Trophoblast cell (in vitro differentiated cells and primary cell): ENCODE data around the gene KCNAB2.

Source experiments
- DNase-seq, 2 donors: peaks; one replicate each; pipeline ENCODE4 v3.0.0-alpha.2; 2016
- H2AFZ ChIP-seq: 2 replicates; pipeline ENCODE4 v1.6.1; 2013; ENCODE audit warnings: low read length, moderate library complexity, mild to moderate bottlenecking; ENCODE audit not compliant: insufficient read depth, poor library complexity
- H2AK5ac ChIP-seq: 2 replicates; pipeline ENCODE4 v1.6.1; 2013; ENCODE audit warnings: mild to moderate bottlenecking, low read length
- H2BK120ac ChIP-seq: 2 replicates; pipeline ENCODE4 v1.6.1; 2013; ENCODE audit warnings: low read length, mild to moderate bottlenecking, moderate library complexity; ENCODE audit not compliant: insufficient read depth, poor library complexity
- H2BK12ac ChIP-seq: 2 replicates; pipeline ENCODE4 v1.6.1; 2013; ENCODE audit warnings: mild to moderate bottlenecking, low read length, moderate library complexity
- H2BK5ac ChIP-seq: 2 replicates; pipeline ENCODE4 v1.6.1; 2013; ENCODE audit warnings: low read length, low read depth, moderate library complexity, mild to moderate bottlenecking; ENCODE audit not compliant: poor library complexity
- H3K14ac ChIP-seq: 2 replicates; pipeline ENCODE4 v1.6.1; 2013; ENCODE audit warnings: mild to moderate bottlenecking, low read length
- H3K18ac ChIP-seq: 2 replicates; pipeline ENCODE4 v1.6.1; 2013; ENCODE audit warnings: mild to moderate bottlenecking, low read length
- H3K23ac ChIP-seq: 2 replicates; pipeline ENCODE4 v1.6.1; 2013; ENCODE audit warnings: low read length
- H3K27ac ChIP-seq: 2 replicates; pipeline ENCODE4 v1.5.1; 2013; ENCODE audit warnings: low read depth, mild to moderate bottlenecking, inconsistent platforms, low read length, moderate library complexity
- H3K27me3 ChIP-seq: 2 replicates; pipeline ENCODE4 v1.6.1; 2013; ENCODE audit warnings: inconsistent platforms, mild to moderate bottlenecking, low read length, moderate library complexity; ENCODE audit not compliant: insufficient read depth
- H3K36me3 ChIP-seq, 2 experiments: 1 replicate in 1 of 2; 2 replicates in 1 of 2; pipeline ENCODE4 v1.6.1; 2013; ENCODE audit warnings: low read length in 2 of 2, mild to moderate bottlenecking in 2 of 2, moderate library complexity in 1 of 2; ENCODE audit not compliant: insufficient read depth in 2 of 2, control insufficient read depth in 1 of 2
- H3K4ac ChIP-seq: 2 replicates; pipeline ENCODE4 v1.6.1; 2013; ENCODE audit warnings: low read depth, mild to moderate bottlenecking, low read length, moderate library complexity
- H3K4me1 ChIP-seq, 2 experiments: 1 replicate in 1 of 2; 2 replicates in 1 of 2; pipeline ENCODE4 v1.6.1; 2013; ENCODE audit warnings: low read length in 2 of 2, mild to moderate bottlenecking in 2 of 2, moderate library complexity in 1 of 2; ENCODE audit not compliant: insufficient read depth in 2 of 2, control insufficient read depth in 1 of 2
- H3K4me2 ChIP-seq: 2 replicates; pipeline ENCODE4 v1.6.1; 2013; ENCODE audit warnings: inconsistent platforms, mild to moderate bottlenecking, low read length, moderate library complexity
- H3K4me3 ChIP-seq: 2 replicates; pipeline ENCODE4 v1.5.1; 2013; ENCODE audit warnings: mild to moderate bottlenecking, low read depth, low read length, inconsistent platforms
- H3K79me1 ChIP-seq: one replicate; pipeline ENCODE4 v1.6.1; 2013; ENCODE audit warnings: low read length
- H3K79me2 ChIP-seq: 2 replicates; pipeline ENCODE4 v1.6.1; 2013; ENCODE audit warnings: low read length, mild to moderate bottlenecking; ENCODE audit not compliant: control insufficient read depth, insufficient read depth, poor library complexity
- H3K9ac ChIP-seq: 2 replicates; pipeline ENCODE4 v1.6.1; 2013; ENCODE audit warnings: mild to moderate bottlenecking, low read length
- H3K9me3 ChIP-seq: 2 replicates; pipeline ENCODE4 v1.6.1; 2013; ENCODE audit warnings: low read depth, mild to moderate bottlenecking, control low read depth, inconsistent platforms, low read length; ENCODE audit not compliant: insufficient read depth
- H4K12ac ChIP-seq: 2 replicates; pipeline ENCODE4 v1.6.1; 2013; ENCODE audit warnings: low read depth, mild to moderate bottlenecking, low read length, moderate library complexity
- H4K8ac ChIP-seq: 2 replicates; pipeline ENCODE4 v1.6.1; 2013; ENCODE audit warnings: low read depth, mild to moderate bottlenecking, low read length, moderate library complexity
- H4K91ac ChIP-seq: one replicate; pipeline ENCODE4 v1.6.1; 2013; ENCODE audit warnings: low read depth, mild to moderate bottlenecking, low read length, moderate library complexity
- WGBS: extraction: QIAGEN DNeasy Blood & Tissue Kit; methylation state at CpG from one replicate; pipeline ENCODE4 v1.1.7; 2013; ENCODE audit warnings: missing lambda C conversion rate; ENCODE audit not compliant: insufficient read length, insufficient coverage; ENCODE audit errors: extremely low coverage; 5-methylcytosine and 5-hydroxymethylcytosine counted together

KCNAB2 gene

GRCh38 chr1:6109688-6110087, 64.0 kb downstream of the KCNAB2 start:
- Histone ChIP-seq H3K9me3 (peaks cover 5% of the 10 kb centered on the region), H4K91ac (no peak overlapping the region), H2BK5ac (no peak overlapping the region), H3K4ac (no peak overlapping the region), H3K9ac (no peak overlapping the region), H2AFZ (no peak overlapping the region), H3K23ac (no peak overlapping the region), H4K8ac (no peak overlapping the region), H3K4me3 (no peak overlapping the region), H3K18ac (no peak overlapping the region), H3K79me1 (no peaks in the 10 kb centered on the region), H4K12ac (no peak overlapping the region), H3K4me2 (no peak overlapping the region), H3K4me1 (no peaks in the 10 kb centered on the region), H2AK5ac (no peak overlapping the region), H3K79me2 (no peaks in the 10 kb centered on the region), H3K36me3 (no peaks in the 10 kb centered on the region), H2BK12ac (no peak overlapping the region), H3K14ac (no peak overlapping the region), H3K27me3 (no peaks in the 10 kb centered on the region), H3K27ac (no peak overlapping the region), H2BK120ac (no peak overlapping the region)
- DNase-seq = no peak
- WGBS = no CpG with 5 or more reads among the region's 24 CpGs

GRCh38 chr1:6110326-6110725, 64.6 kb downstream of the KCNAB2 start:
- Histone ChIP-seq H3K9me3 (peaks cover 5% of the 10 kb centered on the region), H2BK12ac (no peak overlapping the region), H3K27ac (no peak overlapping the region), H3K36me3 (no peaks in the 10 kb centered on the region), H3K23ac (no peak overlapping the region), H3K4me3 (no peak overlapping the region), H4K8ac (no peak overlapping the region), H2AK5ac (no peak overlapping the region), H3K9ac (no peak overlapping the region), H3K27me3 (no peaks in the 10 kb centered on the region), H3K4ac (no peak overlapping the region), H3K79me2 (no peaks in the 10 kb centered on the region), H4K12ac (no peak overlapping the region), H4K91ac (no peak overlapping the region), H3K4me1 (no peaks in the 10 kb centered on the region), H3K18ac (no peak overlapping the region), H2AFZ (no peak overlapping the region), H2BK120ac (no peak overlapping the region), H2BK5ac (no peak overlapping the region), H3K4me2 (no peak overlapping the region), H3K14ac (no peak overlapping the region), H3K79me1 (no peaks in the 10 kb centered on the region)
- no peak for DNase-seq
- no CpG with 5 or more reads among the region's 15 CpGs for whole genome bisulfite sequencing

GRCh38 chr1:6111571-6111970, 65.9 kb downstream of the KCNAB2 start:
- no peak overlapping the region for H2BK12ac ChIP-seq
- no CpG with 5 or more reads among the region's 24 CpGs for WGBS
- DNase-seq = no peak

GRCh38 chr1:6111991-6112689, 66.5 kb downstream of the KCNAB2 start:
- Histone ChIP-seq H2BK120ac (no peak overlapping the region), H3K36me3 (no peaks in the 10 kb centered on the region), H3K14ac (no peak overlapping the region), H2AK5ac (no peak overlapping the region), H3K27ac (no peak overlapping the region), H4K12ac (no peak overlapping the region), H3K18ac (no peak overlapping the region), H3K79me2 (no peaks in the 10 kb centered on the region), H2BK5ac (no peak overlapping the region), H3K4me2 (no peak overlapping the region), H2AFZ (no peak overlapping the region), H3K4me3 (no peak overlapping the region), H3K4me1 (no peaks in the 10 kb centered on the region), H3K23ac (no peak overlapping the region), H3K4ac (no peak overlapping the region), H4K91ac (no peak overlapping the region), H3K79me1 (no peaks in the 10 kb centered on the region), H4K8ac (no peak overlapping the region), H3K9me3 (peaks cover 5% of the 10 kb centered on the region), H3K27me3 (no peaks in the 10 kb centered on the region), H3K9ac (no peak overlapping the region), H2BK12ac (no peak overlapping the region)
- WGBS = no CpG with 5 or more reads among the region's 13 CpGs
- DNase-seq = no peak

More at GRCh38 chr1:6111571-6111970, 65.9 kb downstream of the KCNAB2 start:
- Histone ChIP-seq H3K4me3 (no peak overlapping the region), H3K79me1 (no peaks in the 10 kb centered on the region), H3K27me3 (no peaks in the 10 kb centered on the region), H4K91ac (no peak overlapping the region), H3K18ac (no peak overlapping the region), H3K14ac (no peak overlapping the region), H3K79me2 (no peaks in the 10 kb centered on the region), H2AFZ (no peak overlapping the region), H2AK5ac (no peak overlapping the region), H3K4ac (no peak overlapping the region), H3K36me3 (no peaks in the 10 kb centered on the region), H3K9ac (no peak overlapping the region), H3K9me3 (peaks cover 6% of the 10 kb centered on the region), H3K4me2 (no peak overlapping the region), H3K27ac (no peak overlapping the region), H4K8ac (no peak overlapping the region), H3K4me1 (no peaks in the 10 kb centered on the region), H3K23ac (no peak overlapping the region), H2BK120ac (no peak overlapping the region), H4K12ac (no peak overlapping the region), H2BK5ac (no peak overlapping the region)
